GM19468 (cell line): Measurements from ENCODE around the gene CPAMD8.

Source experiments
- ATAC-seq: cut with Tn5 transposase; IDR thresholded peaks from one replicate; pipeline ENCODE4 v1.9.1; 2021; ENCODE audit warnings: mild to moderate bottlenecking, moderate library complexity, moderate number of reproducible peaks; ENCODE audit not compliant: unreplicated experiment; ENCODE audit errors: extremely low read depth

Gene CPAMD8

GRCh38 chr19:17026706-17027534, at the start of gene CPAMD8:
CPAMD8 (minus strand) TSS chr19:17026810; CDS start chr19:17026642, 168 bp downstream.
- ATAC-seq = no peak

DNA sequence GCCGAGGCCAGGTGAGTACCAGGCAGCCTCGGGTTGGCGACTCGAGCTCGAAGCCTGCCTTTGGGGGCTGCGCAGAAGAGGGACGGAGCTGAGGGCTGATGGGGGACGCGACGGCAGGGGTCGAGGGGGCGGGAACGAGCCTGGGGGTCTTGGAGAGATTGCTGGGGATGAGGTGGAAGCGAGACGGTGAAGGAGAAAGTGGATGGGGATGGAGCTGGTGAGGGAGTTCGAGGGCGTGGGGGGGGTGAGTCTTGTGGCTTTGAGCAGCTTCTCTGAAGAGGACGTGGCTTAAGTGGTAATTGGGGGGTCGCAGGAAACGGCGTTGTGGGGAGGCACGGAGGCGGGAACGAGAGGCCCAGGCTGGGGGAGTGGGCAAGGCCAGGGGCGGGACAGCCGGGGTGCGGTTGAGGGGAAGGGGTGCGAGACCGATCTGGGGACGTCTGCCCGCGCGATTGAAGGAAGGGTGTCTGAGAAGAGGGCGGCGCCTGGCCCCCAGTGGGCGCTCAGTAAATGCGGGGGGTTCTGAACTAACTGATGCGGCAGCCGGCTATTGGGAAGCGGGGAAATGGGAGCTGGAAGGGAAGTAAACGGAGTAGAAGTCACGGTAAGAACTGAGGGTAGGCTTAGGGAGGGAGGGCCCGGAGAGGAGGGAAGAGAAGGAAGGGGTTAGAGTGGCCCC, 49.4 kb upstream of the CPAMD8 start:
- no peak for ATAC-seq

DNA sequence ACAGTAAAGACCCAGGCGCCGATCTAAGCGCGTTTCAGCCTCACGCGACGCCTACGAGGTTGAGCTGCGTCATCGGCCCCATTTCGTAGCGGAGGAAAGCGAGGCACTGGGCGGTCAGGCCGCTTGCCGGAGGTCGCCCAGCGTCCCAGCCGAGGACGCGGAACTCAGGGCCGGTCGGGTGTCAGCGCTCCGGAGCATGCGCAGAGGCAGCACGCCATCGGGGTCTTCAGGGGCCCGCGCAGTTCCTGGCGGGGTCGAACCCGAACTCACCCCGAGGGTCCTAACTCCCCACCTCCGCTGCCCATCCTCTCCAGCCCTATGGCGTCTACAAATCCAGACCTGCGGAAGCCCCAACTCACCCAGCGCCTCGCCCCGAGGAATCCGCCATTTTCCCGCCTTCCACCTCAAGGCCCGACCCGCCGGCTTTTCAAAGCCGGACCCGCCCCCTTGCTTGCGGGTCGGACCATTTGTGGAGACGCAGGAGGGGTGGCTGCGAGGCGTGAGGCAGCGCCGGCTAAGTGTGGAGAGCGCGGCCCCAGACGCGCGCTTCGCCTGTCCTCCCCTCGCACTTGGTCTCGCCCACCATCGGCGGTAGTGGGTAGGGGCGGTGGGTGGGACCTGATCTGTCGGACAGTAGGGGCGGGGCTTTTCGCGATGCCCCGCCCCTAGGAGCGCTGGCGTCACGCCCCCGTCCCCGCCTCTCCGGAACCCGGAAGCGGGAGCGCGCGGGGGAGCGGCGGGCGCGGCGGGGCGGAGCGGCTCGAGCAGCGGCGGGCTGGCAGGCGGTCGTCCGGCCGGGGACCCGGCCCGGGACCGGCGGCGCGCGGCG, 48.6 kb upstream of the CPAMD8 start, which contains the start of the genes HAUS8 and MYO9B:
Gene HAUS8 (minus strand): TSS at position 418 of the 829 bp plus-strand sequence. CDS start 30 bp downstream, at position 388.
Gene MYO9B (plus strand): TSS at position 743 of the 829 bp plus-strand sequence. CDS start 25,941 bp downstream, outside the sequence.
- ATAC-seq = peak; percentile 72

GRCh38 chr19:17074634-17075034, 48.0 kb upstream of the CPAMD8 start:
- ATAC-seq = no peak

DNA sequence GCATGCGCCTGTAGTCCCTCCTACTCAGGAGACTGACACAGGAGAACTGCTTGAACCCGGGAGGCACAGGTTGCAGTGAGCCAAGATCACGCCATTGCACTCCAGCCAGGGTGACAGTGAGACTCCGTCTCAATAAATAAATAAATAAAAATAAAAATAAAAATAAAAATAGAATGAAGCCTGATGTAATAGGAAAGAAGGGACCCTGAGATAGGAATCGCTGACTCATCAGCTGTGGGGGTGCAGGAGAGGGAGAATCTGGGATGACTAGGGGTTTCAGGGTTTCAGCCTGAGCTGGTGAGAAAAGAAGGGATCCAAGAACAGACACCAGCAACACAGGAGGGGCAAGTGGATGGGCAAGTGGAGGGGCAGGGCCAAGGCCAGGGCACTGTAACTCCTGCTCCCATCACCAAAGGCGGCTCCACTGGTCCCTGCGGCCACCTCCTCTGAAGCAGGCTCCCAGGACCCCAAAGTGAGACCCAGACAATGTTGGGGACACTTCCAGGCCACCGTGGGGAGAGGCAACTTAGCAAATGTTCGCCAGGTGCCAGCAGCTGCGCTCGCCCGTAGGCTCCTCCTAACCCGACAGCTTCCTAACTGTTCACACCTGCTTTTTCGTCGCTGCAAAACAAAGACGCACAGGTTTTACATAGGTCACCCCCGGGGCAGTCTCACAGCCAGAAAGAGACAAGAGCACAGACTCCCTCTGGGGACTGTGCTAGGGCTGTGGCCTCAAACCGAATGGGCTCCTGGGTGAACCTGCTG, 47.4 kb upstream of the CPAMD8 start:
- ATAC-seq = no peak

DNA sequence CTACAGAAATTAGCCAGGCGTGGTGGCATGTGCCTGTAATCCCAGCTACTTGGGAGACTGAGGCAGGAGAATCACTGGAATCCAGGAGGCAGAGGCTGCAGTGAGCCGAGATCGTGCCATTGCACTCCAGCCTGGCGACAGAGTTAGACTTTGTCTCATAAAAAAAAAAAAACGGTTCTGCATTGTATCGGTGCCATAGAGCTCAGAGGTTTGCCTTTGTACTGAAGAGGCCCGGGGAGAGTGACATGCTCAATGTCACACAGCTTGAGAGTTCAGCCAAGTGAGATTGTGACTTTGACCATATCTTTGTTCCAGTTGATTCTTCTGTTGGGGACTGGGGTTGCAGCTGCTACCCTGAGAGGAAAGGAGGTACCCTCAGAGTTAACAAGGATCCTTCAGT, 44.3 kb upstream of the CPAMD8 start:
- no peak for ATAC-seq

- ATAC-seq = no peak
Measured at GRCh38 chr19:17070421-17070820, 43.8 kb upstream of the CPAMD8 start.

DNA sequence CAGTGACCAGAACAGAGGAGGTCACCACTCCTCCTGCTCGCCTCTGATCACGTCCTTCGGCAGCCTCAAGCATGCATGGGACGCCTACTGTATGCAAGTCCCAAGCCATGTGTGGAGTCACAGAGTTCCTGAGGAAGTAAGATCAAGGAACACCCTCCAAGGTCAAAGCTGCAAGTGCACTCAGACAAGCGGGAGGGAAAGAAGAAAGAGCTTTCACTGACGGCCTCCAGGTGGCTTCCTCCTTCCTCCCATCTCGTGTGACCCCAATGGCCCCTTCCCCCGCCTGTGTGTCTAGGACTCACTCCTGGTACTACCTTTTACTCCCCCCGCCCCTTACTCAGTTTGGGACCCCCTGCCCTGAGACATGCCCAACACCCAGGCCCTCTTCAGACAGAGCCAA, 42.6 kb upstream of the CPAMD8 start:
- ATAC-seq = no peak

- no peak for ATAC-seq
Measured at GRCh38 chr19:17063428-17063827, 36.8 kb upstream of the CPAMD8 start.

GRCh38 chr19:17061691-17062090, 35.1 kb upstream of the CPAMD8 start:
- ATAC-seq = no peak

- ATAC-seq = no peak
Measured at GRCh38 chr19:17061205-17061604, 34.6 kb upstream of the CPAMD8 start.

DNA sequence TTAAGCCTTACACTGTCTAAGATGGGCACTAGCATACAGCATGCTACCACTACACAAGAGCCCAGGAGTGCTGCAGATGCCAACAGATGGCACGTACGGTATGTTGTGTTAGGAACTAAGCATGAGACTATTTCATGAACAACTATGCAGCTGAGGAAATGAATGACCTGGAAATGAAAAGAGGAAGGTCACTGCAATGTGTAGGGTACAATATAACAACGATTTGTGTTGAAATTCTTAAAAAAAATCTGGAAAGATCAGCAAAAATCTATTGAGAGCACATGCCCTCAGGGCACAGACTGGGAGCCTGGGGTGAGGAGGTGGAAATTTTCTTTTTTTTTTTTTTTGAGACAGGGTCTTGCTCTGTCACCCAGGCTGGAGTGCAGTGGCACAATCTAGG, 34.2 kb upstream of the CPAMD8 start:
- ATAC-seq = no peak

DNA sequence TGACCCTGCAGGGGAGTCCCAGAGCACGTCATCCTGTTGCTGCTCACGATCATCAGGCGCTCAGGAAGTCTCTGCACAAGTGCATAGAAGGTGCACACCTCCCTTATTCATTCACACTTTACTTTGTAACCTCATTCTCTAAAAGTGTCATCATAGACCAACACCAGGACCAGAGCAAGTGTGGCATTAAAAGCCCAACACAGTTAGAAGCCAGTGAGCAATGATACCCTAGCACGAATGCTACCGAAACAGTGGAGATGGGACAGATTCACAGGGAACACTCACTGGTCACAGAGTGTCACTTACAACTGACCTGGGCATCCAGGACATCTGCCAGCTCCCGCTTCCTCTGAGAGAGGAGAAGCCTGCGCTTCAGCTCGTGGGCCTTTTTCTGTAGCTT, 31.6 kb upstream of the CPAMD8 start:
- no peak for ATAC-seq

DNA sequence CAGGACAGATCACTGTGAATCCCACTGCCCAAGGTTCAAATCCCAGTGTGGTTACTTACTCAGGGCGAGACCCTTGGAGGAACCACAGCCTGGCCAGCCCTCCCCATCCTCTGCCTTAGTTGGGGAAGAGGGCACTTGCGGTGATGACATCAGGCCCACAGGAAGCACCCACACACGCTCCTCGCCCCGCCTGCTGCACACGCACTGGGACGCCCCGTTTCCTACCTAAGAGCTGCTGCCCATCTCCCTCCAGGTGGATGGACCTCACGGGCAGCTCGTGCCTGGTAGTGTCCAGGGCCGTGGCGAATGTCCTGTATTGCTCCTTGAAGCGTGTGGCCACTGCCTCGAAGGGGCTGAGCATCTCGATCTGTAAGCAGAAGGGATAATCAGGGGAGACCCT, 29.0 kb upstream of the CPAMD8 start:
- ATAC-seq = no peak

DNA sequence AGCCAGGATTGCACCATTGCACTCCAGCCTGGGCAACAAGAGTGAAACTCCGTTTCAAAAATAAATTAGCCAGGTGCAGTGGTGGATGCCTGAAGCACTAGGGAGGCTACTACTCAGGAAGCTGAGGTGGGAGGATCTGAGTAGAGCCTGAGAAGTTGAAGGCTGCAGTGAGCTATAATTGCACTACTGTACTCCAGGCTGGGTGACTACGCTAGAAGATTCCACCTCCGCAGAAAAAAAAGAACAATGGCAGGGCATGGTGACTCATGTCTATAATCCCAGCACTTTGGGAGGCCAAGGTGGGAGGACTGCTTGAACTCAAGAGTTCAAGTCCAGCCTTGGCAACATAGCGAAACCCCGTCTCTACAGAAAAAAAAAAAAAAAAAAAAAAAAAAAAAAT, 28.1 kb upstream of the CPAMD8 start:
- no peak for ATAC-seq

- ATAC-seq = no peak
Measured at GRCh38 chr19:17052439-17052838, 25.8 kb upstream of the CPAMD8 start.

- ATAC-seq = no peak
Measured at GRCh38 chr19:17049711-17050280, 23.2 kb upstream of the CPAMD8 start.

- no peak for ATAC-seq
Measured at GRCh38 chr19:17048885-17049453, 22.4 kb upstream of the CPAMD8 start.

- no peak for ATAC-seq
Measured at GRCh38 chr19:17045907-17046502, 19.4 kb upstream of the CPAMD8 start.
